ENCODE results near the gene NUCKS1. TPM values are rescaled to one million over a fixed set of nuclear protein-coding genes. Genes with fewer than 3 reads are reported as not detected.

Gene NUCKS1
- total and polyA plus RNA-seq, 2 donors (not counting 1 experiment from before 2014, with no cell fraction given): 98.1 to 137 TPM

DNA sequence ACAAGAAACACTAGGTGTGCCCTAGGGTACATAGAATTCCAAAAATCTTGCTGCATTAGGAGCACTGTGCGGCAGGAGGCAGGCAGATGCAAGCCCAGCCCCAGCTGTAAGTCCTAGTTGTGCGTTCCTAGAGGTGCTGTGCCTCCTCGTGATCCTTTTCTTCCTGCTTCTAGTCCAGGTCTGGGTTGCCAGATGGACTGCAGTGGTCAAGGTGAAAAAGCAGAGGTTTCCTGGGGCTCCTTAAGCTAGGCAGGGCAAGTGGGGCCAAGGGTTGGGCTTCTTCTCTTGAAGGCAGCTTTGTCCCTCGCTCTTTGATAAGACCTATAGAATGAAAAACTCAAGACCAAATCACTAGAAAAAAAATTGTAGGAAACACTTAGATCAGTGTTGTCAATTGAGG, 48.1 kb downstream of the NUCKS1 start:
- H3K36me3 ChIP-seq (ENCODE audit: control insufficient read depth, insufficient read depth, low read length): peaks cover 7% of the 10 kb centered on the region
- H3K4me1 ChIP-seq (ENCODE audit: control insufficient read depth, extremely low read depth, insufficient read depth, low read length): no peaks in the 10 kb centered on the region
- H3K4me2 ChIP-seq (ENCODE audit: extremely low read depth, insufficient read depth, low read length): no peak overlapping the region
- no peaks in the 10 kb centered on the region for H3K9me3 ChIP-seq (ENCODE audit: control insufficient read depth, insufficient read depth, low read depth, low read length)
- DNase-seq (ENCODE audit: low read depth in 2 of 2): no peak
- no peaks in the 10 kb centered on the region for H3K27me3 ChIP-seq (ENCODE audit: control insufficient read depth, insufficient read depth, low read length)
- no peak overlapping the region for H2AFZ ChIP-seq (ENCODE audit: low read length)
- no peak overlapping the region for H3K9ac ChIP-seq (ENCODE audit: insufficient read depth, low read length)
- no peaks in the 10 kb centered on the region for H3K79me2 ChIP-seq (ENCODE audit: control insufficient read depth, insufficient read depth, low read length)
- H3K27ac ChIP-seq (ENCODE audit: insufficient read depth, low read length): no peak overlapping the region
- no peaks in the 10 kb centered on the region for H4K20me1 ChIP-seq (ENCODE audit: control insufficient read depth, extremely low read depth, insufficient read depth, low read length)
- no peak for TF ChIP-seq EZH2 (IDR thresholded peaks at IDR 0.05; ENCODE audit: low read length, missing control alignments)
- TF ChIP-seq, protein P1, sequence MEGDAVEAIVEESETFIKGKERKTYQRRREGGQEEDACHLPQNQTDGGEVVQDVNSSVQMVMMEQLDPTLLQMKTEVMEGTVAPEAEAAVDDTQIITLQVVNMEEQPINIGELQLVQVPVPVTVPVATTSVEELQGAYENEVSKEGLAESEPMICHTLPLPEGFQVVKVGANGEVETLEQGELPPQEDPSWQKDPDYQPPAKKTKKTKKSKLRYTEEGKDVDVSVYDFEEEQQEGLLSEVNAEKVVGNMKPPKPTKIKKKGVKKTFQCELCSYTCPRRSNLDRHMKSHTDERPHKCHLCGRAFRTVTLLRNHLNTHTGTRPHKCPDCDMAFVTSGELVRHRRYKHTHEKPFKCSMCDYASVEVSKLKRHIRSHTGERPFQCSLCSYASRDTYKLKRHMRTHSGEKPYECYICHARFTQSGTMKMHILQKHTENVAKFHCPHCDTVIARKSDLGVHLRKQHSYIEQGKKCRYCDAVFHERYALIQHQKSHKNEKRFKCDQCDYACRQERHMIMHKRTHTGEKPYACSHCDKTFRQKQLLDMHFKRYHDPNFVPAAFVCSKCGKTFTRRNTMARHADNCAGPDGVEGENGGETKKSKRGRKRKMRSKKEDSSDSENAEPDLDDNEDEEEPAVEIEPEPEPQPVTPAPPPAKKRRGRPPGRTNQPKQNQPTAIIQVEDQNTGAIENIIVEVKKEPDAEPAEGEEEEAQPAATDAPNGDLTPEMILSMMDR (conservative IDR thresholded peaks at IDR 0.05 in 1 of 2, IDR thresholded peaks at IDR 0.05 in 1 of 2; ENCODE audit: low read depth in 1 of 2, low read length in 2 of 2): no peak
- H3K4me3 ChIP-seq (replicated peaks in 1 of 4; ENCODE audit: control extremely low read depth in 1 of 4, insufficient read depth in 1 of 4, low read depth in 3 of 4, low read length in 4 of 4): no peak overlapping the region

DNA sequence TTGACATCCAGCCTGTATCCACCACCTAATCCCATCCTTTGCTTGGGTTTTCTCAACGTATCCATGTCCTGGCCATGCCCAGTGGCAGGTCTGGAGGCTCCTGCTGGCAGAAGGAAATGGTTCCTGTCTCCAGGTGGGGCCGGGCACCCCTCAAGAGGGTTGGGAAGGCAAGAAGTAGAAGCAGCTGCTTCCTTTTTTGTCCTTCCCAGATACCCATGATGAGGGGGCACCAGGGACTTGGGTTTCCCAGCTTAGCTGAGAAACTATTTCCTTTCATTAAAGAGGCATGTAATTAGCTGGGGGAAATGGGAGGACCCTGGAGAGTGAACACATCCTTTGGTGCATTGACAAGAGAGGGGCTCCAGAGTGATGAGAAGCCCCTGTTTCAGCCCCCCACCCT, 48.6 kb downstream of the NUCKS1 start:
- H3K79me2 ChIP-seq (ENCODE audit: control insufficient read depth, insufficient read depth, low read length): no peaks in the 10 kb centered on the region
- no peak overlapping the region for H3K27ac ChIP-seq (ENCODE audit: insufficient read depth, low read length)
- H3K36me3 ChIP-seq (ENCODE audit: control insufficient read depth, insufficient read depth, low read length): peaks cover 7% of the 10 kb centered on the region
- TF ChIP-seq, protein P1 (conservative IDR thresholded peaks at IDR 0.05 in 1 of 2, IDR thresholded peaks at IDR 0.05 in 1 of 2; ENCODE audit: low read depth in 1 of 2, low read length in 2 of 2): no peak
- TF ChIP-seq EZH2 (IDR thresholded peaks at IDR 0.05; ENCODE audit: low read length, missing control alignments): no peak
- no peaks in the 10 kb centered on the region for H3K4me1 ChIP-seq (ENCODE audit: control insufficient read depth, extremely low read depth, insufficient read depth, low read length)
- no peaks in the 10 kb centered on the region for H3K9me3 ChIP-seq (ENCODE audit: control insufficient read depth, insufficient read depth, low read depth, low read length)
- H3K4me2 ChIP-seq (ENCODE audit: extremely low read depth, insufficient read depth, low read length): no peak overlapping the region
- no peak overlapping the region for H3K4me3 ChIP-seq (replicated peaks in 1 of 4; ENCODE audit: control extremely low read depth in 1 of 4, insufficient read depth in 1 of 4, low read depth in 3 of 4, low read length in 4 of 4)
- no peak overlapping the region for H3K9ac ChIP-seq (ENCODE audit: insufficient read depth, low read length)
- H4K20me1 ChIP-seq (ENCODE audit: control insufficient read depth, extremely low read depth, insufficient read depth, low read length): no peaks in the 10 kb centered on the region
- no peak for DNase-seq (ENCODE audit: low read depth in 2 of 2)
- H2AFZ ChIP-seq (ENCODE audit: low read length): no peak overlapping the region
- H3K27me3 ChIP-seq (ENCODE audit: control insufficient read depth, insufficient read depth, low read length): no peaks in the 10 kb centered on the region

DNA sequence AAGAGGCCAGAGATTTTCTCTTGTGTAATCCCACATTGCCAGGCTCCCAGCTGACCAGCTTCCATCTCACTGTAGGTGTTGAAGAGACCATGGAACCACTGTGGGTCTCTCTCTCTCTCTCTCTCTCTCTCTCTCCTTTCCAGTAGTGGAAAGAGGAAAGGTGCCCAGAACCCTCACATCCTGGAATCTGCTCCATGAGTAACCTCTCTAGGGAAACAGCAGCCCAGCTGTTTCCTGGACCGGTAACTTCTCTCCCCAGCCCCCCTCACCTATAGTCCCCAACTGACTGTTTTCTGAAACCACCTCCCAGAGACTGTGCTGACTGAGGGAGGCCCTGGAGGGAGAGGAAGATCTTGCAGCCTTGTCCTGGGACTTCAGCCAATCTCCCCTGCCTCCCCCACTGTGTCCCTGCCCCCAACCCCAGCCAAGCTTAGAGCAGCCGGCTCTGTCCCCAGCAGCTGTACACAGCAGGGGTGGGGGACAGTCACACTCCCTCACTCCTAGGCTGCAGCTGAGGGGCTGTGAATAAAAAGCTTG, 49.0 kb downstream of the NUCKS1 start:
- H3K79me2 ChIP-seq (ENCODE audit: control insufficient read depth, insufficient read depth, low read length): no peaks in the 10 kb centered on the region
- H3K4me1 ChIP-seq (ENCODE audit: control insufficient read depth, extremely low read depth, insufficient read depth, low read length): no peaks in the 10 kb centered on the region
- no peaks in the 10 kb centered on the region for H3K27me3 ChIP-seq (ENCODE audit: control insufficient read depth, insufficient read depth, low read length)
- H3K4me2 ChIP-seq (ENCODE audit: extremely low read depth, insufficient read depth, low read length): no peak overlapping the region
- H3K9ac ChIP-seq (ENCODE audit: insufficient read depth, low read length): no peak overlapping the region
- DNase-seq (ENCODE audit: low read depth in 2 of 2): no peak
- H3K4me3 ChIP-seq (replicated peaks in 1 of 4; ENCODE audit: control extremely low read depth in 1 of 4, insufficient read depth in 1 of 4, low read depth in 3 of 4, low read length in 4 of 4): no peak overlapping the region
- H4K20me1 ChIP-seq (ENCODE audit: control insufficient read depth, extremely low read depth, insufficient read depth, low read length): no peaks in the 10 kb centered on the region
- peaks cover 7% of the 10 kb centered on the region for H3K36me3 ChIP-seq (ENCODE audit: control insufficient read depth, insufficient read depth, low read length)
- no peak overlapping the region for H3K27ac ChIP-seq (ENCODE audit: insufficient read depth, low read length)
- no peak for TF ChIP-seq EZH2 (IDR thresholded peaks at IDR 0.05; ENCODE audit: low read length, missing control alignments)
- TF ChIP-seq, protein P1 (conservative IDR thresholded peaks at IDR 0.05 in 1 of 2, IDR thresholded peaks at IDR 0.05 in 1 of 2; ENCODE audit: low read depth in 1 of 2, low read length in 2 of 2): no peak
- no peak overlapping the region for H2AFZ ChIP-seq (ENCODE audit: low read length)
- H3K9me3 ChIP-seq (ENCODE audit: control insufficient read depth, insufficient read depth, low read depth, low read length): no peaks in the 10 kb centered on the region

Data from fibroblast of lung (primary cell).